ENCODE data around the gene ZSCAN5A. TPM values are rescaled to one million over a fixed set of nuclear protein-coding genes. Genes with fewer than 3 reads are reported as not detected.

The ZSCAN5A gene
- total RNA-seq, 2 experiments from 2014 or later: 14.4 to 19.2 TPM

GRCh38 chr19:56321989-56322440 lies 7.4 kb upstream of the ZSCAN5A start:
- H4K20me1 ChIP-seq (ENCODE audit: insufficient read depth, low read length): no peaks in the 10 kb centered on the region
- H2AFZ ChIP-seq (ENCODE audit: low read length): peak overlapping the region; percentile 56
- 0 out of 2 replicates have a peak, but pooled peaks cover 4% of the 10 kb centered on the region for H3K9me3 ChIP-seq (ENCODE audit: low read length)
- BruUV-seq (replicated peaks): no TSS peak
- no peak for TF ChIP-seq CTCF (conservative IDR thresholded peaks at IDR 0.05; ENCODE audit: low read length)
- TF ChIP-seq EZH2phosphoT487 (IDR thresholded peaks at IDR 0.05; ENCODE audit: borderline replicate concordance, low read depth, low read length): no peak
- H3K36me3 ChIP-seq (ENCODE audit: insufficient read depth, low read length): no peaks in the 10 kb centered on the region
- intact Hi-C loops (cut with micrococcal nuclease; ENCODE audit: unreplicated experiment): no loop called here
- H3K79me2 ChIP-seq (ENCODE audit: insufficient read depth, low read depth, low read length): no peaks in the 10 kb centered on the region
- no peak overlapping the region for H3K4me3 ChIP-seq (ENCODE audit: low read depth, low read length, poor library complexity, severe bottlenecking)
- peaks cover 14% of the 10 kb centered on the region for H3K4me1 ChIP-seq (ENCODE audit: insufficient read depth, low read length, poor library complexity, severe bottlenecking)
- peak overlapping the region; percentile 2; the same call in 1 of the 2 replicates for H3K4me2 ChIP-seq (ENCODE audit: low read length)
- no peaks in the 10 kb centered on the region for H3K9me2 ChIP-seq (ENCODE audit: insufficient read depth, low read length)
- ChIA-PET POLR2A (interaction anchor here (1.4 kb wide), 1 partner anchor 11 kb away, joined by 4 read pairs; no protein-coding TSS in a partner anchor), CTCF (ENCODE audit: unreplicated experiment) (no interaction called here)
- no peak overlapping the region for H3K27ac ChIP-seq (ENCODE audit: low read depth, low read length, poor library complexity, severe bottlenecking)
- DNase-seq (ENCODE audit: low spot score): peak; percentile 18

- intact Hi-C loops (cut with micrococcal nuclease; ENCODE audit: unreplicated experiment): no loop called here
- no TSS peak for BruUV-seq (replicated peaks)
- Histone ChIP-seq H3K9me3 (ENCODE audit: low read length) (0 out of 2 replicates have a peak, but pooled peaks cover 4% of the 10 kb centered on the region), H3K9me2 (ENCODE audit: insufficient read depth, low read length) (no peaks in the 10 kb centered on the region), H3K36me3 (ENCODE audit: insufficient read depth, low read length) (no peaks in the 10 kb centered on the region), H3K4me1 (ENCODE audit: insufficient read depth, low read length, poor library complexity, severe bottlenecking) (peaks cover 14% of the 10 kb centered on the region), H4K20me1 (ENCODE audit: insufficient read depth, low read length) (no peaks in the 10 kb centered on the region), H2AFZ (ENCODE audit: low read length) (peak overlapping the region; percentile 56), H3K4me2 (ENCODE audit: low read length) (peak overlapping the region; percentile 2; the same call in 1 of the 2 replicates), H3K4me3 (ENCODE audit: low read depth, low read length, poor library complexity, severe bottlenecking) (no peak overlapping the region), H3K79me2 (ENCODE audit: insufficient read depth, low read depth, low read length) (no peaks in the 10 kb centered on the region), H3K27ac (ENCODE audit: low read depth, low read length, poor library complexity, severe bottlenecking) (no peak overlapping the region)
- no peak for DNase-seq (ENCODE audit: low spot score)
- no peak for TF ChIP-seq CTCF (conservative IDR thresholded peaks at IDR 0.05; ENCODE audit: low read length)
- no peak for TF ChIP-seq EZH2phosphoT487 (IDR thresholded peaks at IDR 0.05; ENCODE audit: borderline replicate concordance, low read depth, low read length)
- CTCF ChIA-PET (ENCODE audit: unreplicated experiment): no interaction called here
- POLR2A ChIA-PET: interaction anchor here (1.4 kb wide), 1 partner anchor 12 kb away, joined by 4 read pairs; no protein-coding TSS in a partner anchor
These were observed 6.8 kb upstream of the ZSCAN5A start for GRCh38 chr19:56321254-56321988.

- TF ChIP-seq CTCF (conservative IDR thresholded peaks at IDR 0.05; ENCODE audit: low read length) (no peak), EZH2phosphoT487 (IDR thresholded peaks at IDR 0.05; ENCODE audit: borderline replicate concordance, low read depth, low read length) (no peak)
- no peak overlapping the region for H3K27ac ChIP-seq (ENCODE audit: low read depth, low read length, poor library complexity, severe bottlenecking)
- ChIA-PET POLR2A (no interaction called here), CTCF (ENCODE audit: unreplicated experiment) (no interaction called here)
- DNase-seq (ENCODE audit: low spot score): no peak
- intact Hi-C loops (cut with micrococcal nuclease; ENCODE audit: unreplicated experiment): no loop called here
- no peaks in the 10 kb centered on the region for H3K9me2 ChIP-seq (ENCODE audit: insufficient read depth, low read length)
- H2AFZ ChIP-seq (ENCODE audit: low read length): peak overlapping the region; percentile 16
- peaks cover 22% of the 10 kb centered on the region for H3K4me1 ChIP-seq (ENCODE audit: insufficient read depth, low read length, poor library complexity, severe bottlenecking)
- no peaks in the 10 kb centered on the region for H3K36me3 ChIP-seq (ENCODE audit: insufficient read depth, low read length)
- 0 out of 2 replicates have a peak, but pooled peaks cover 4% of the 10 kb centered on the region for H3K9me3 ChIP-seq (ENCODE audit: low read length)
- H3K79me2 ChIP-seq (ENCODE audit: insufficient read depth, low read depth, low read length): no peaks in the 10 kb centered on the region
- no peak overlapping the region for H3K4me2 ChIP-seq (ENCODE audit: low read length)
- BruUV-seq (replicated peaks): no TSS peak
- no peak overlapping the region for H3K4me3 ChIP-seq (ENCODE audit: low read depth, low read length, poor library complexity, severe bottlenecking)
- H4K20me1 ChIP-seq (ENCODE audit: insufficient read depth, low read length): no peaks in the 10 kb centered on the region
These were observed 5.4 kb upstream of the ZSCAN5A start for GRCh38 chr19:56319991-56320390.

All from OCI-LY7 (cell line).